Measurements from ENCODE around the gene DIP2C.

Gene DIP2C

GRCh38 chr10:420154-421121, 269.0 kb downstream of the DIP2C start:
- Histone ChIP-seq H3K27me3 (ENCODE audit: control insufficient read depth in 2 of 2, insufficient read depth in 2 of 2, low read length in 2 of 2) (no peaks in the 10 kb centered on the region), H3K4me3 (ENCODE audit: low read length in 2 of 2) (no peak overlapping the region), H3K36me3 (ENCODE audit: control insufficient read depth in 2 of 2, insufficient read depth in 2 of 2, low read length in 2 of 2) (peaks cover 6 to 8% of the 10 kb centered on the region in 2 donors), H3K9ac (ENCODE audit: low read depth in 1 of 2, low read length in 2 of 2) (no peak overlapping the region), H3K4me1 (ENCODE audit: control insufficient read depth in 2 of 2, insufficient read depth in 2 of 2, low read length in 2 of 2) (no peaks in the 10 kb centered on the region), H3K9me3 (ENCODE audit: control insufficient read depth in 2 of 2, low read length in 2 of 2) (no peaks in the 10 kb centered on the region), H3K27ac (ENCODE audit: low read depth in 2 of 2, low read length in 2 of 2) (no peak overlapping the region)

GRCh38 chr10:418894-419293, 270.6 kb downstream of the DIP2C start:
- H3K4me1 ChIP-seq (ENCODE audit: control insufficient read depth in 2 of 2, insufficient read depth in 2 of 2, low read length in 2 of 2): no peaks in the 10 kb centered on the region
- H3K27me3 ChIP-seq (ENCODE audit: control insufficient read depth in 2 of 2, insufficient read depth in 2 of 2, low read length in 2 of 2): no peaks in the 10 kb centered on the region
- H3K4me3 ChIP-seq (ENCODE audit: low read length in 2 of 2): no peak overlapping the region
- no peak overlapping the region for H3K9ac ChIP-seq (ENCODE audit: low read depth in 1 of 2, low read length in 2 of 2)
- H3K27ac ChIP-seq (ENCODE audit: low read depth in 2 of 2, low read length in 2 of 2): no peak overlapping the region
- H3K36me3 ChIP-seq (ENCODE audit: control insufficient read depth in 2 of 2, insufficient read depth in 2 of 2, low read length in 2 of 2): peaks cover 6 to 8% of the 10 kb centered on the region in 2 donors
- no peaks in the 10 kb centered on the region for H3K9me3 ChIP-seq (ENCODE audit: control insufficient read depth in 2 of 2, low read length in 2 of 2)

- H3K9ac ChIP-seq (ENCODE audit: low read depth in 1 of 2, low read length in 2 of 2): no peak overlapping the region
- H3K4me1 ChIP-seq (ENCODE audit: control insufficient read depth in 2 of 2, insufficient read depth in 2 of 2, low read length in 2 of 2): no peaks in the 10 kb centered on the region
- H3K27me3 ChIP-seq (ENCODE audit: control insufficient read depth in 2 of 2, insufficient read depth in 2 of 2, low read length in 2 of 2): no peaks in the 10 kb centered on the region
- no peak overlapping the region for H3K27ac ChIP-seq (ENCODE audit: low read depth in 2 of 2, low read length in 2 of 2)
- no peak overlapping the region for H3K4me3 ChIP-seq (ENCODE audit: low read length in 2 of 2)
- no peaks in the 10 kb centered on the region for H3K9me3 ChIP-seq (ENCODE audit: control insufficient read depth in 2 of 2, low read length in 2 of 2)
- H3K36me3 ChIP-seq (ENCODE audit: control insufficient read depth in 2 of 2, insufficient read depth in 2 of 2, low read length in 2 of 2): peaks cover 6 to 8% of the 10 kb centered on the region in 2 donors
Observed at GRCh38 chr10:418226-418625, 271.2 kb downstream of the DIP2C start.

GRCh38 chr10:416091-416515, 273.4 kb downstream of the DIP2C start:
- H3K27ac ChIP-seq (ENCODE audit: low read depth in 2 of 2, low read length in 2 of 2): no peak overlapping the region

GRCh38 chr10:413662-414071, 275.8 kb downstream of the DIP2C start:
- H3K4me3 ChIP-seq (ENCODE audit: low read length in 2 of 2): no peak overlapping the region
- H3K9me3 ChIP-seq (ENCODE audit: control insufficient read depth in 2 of 2, low read length in 2 of 2): no peaks in the 10 kb centered on the region
- no peak overlapping the region for H3K27ac ChIP-seq (ENCODE audit: low read depth in 2 of 2, low read length in 2 of 2)
- peaks cover 4 to 6% of the 10 kb centered on the region in 2 donors for H3K4me1 ChIP-seq (ENCODE audit: control insufficient read depth in 2 of 2, insufficient read depth in 2 of 2, low read length in 2 of 2)
- peaks cover 0 to 2% of the 10 kb centered on the region in 2 donors for H3K36me3 ChIP-seq (ENCODE audit: control insufficient read depth in 2 of 2, insufficient read depth in 2 of 2, low read length in 2 of 2)
- H3K9ac ChIP-seq (ENCODE audit: low read depth in 1 of 2, low read length in 2 of 2): no peak overlapping the region
- no peaks in the 10 kb centered on the region for H3K27me3 ChIP-seq (ENCODE audit: control insufficient read depth in 2 of 2, insufficient read depth in 2 of 2, low read length in 2 of 2)

More at GRCh38 chr10:416091-416515, 273.4 kb downstream of the DIP2C start:
- no peaks in the 10 kb centered on the region for H3K4me1 ChIP-seq (ENCODE audit: control insufficient read depth in 2 of 2, insufficient read depth in 2 of 2, low read length in 2 of 2)
- H3K36me3 ChIP-seq (ENCODE audit: control insufficient read depth in 2 of 2, insufficient read depth in 2 of 2, low read length in 2 of 2): peaks cover 6 to 8% of the 10 kb centered on the region in 2 donors
- no peaks in the 10 kb centered on the region for H3K9me3 ChIP-seq (ENCODE audit: control insufficient read depth in 2 of 2, low read length in 2 of 2)
- H3K27me3 ChIP-seq (ENCODE audit: control insufficient read depth in 2 of 2, insufficient read depth in 2 of 2, low read length in 2 of 2): no peaks in the 10 kb centered on the region
- no peak overlapping the region for H3K9ac ChIP-seq (ENCODE audit: low read depth in 1 of 2, low read length in 2 of 2)
- no peak overlapping the region for H3K4me3 ChIP-seq (ENCODE audit: low read length in 2 of 2)

- Histone ChIP-seq H3K27ac (ENCODE audit: low read depth in 2 of 2, low read length in 2 of 2) (no peak overlapping the region), H3K9me3 (ENCODE audit: control insufficient read depth in 2 of 2, low read length in 2 of 2) (no peaks in the 10 kb centered on the region), H3K36me3 (ENCODE audit: control insufficient read depth in 2 of 2, insufficient read depth in 2 of 2, low read length in 2 of 2) (peaks cover 0 to 4% of the 10 kb centered on the region in 2 donors), H3K9ac (ENCODE audit: low read depth in 1 of 2, low read length in 2 of 2) (no peak overlapping the region), H3K27me3 (ENCODE audit: control insufficient read depth in 2 of 2, insufficient read depth in 2 of 2, low read length in 2 of 2) (no peaks in the 10 kb centered on the region), H3K4me3 (ENCODE audit: low read length in 2 of 2) (no peak overlapping the region), H3K4me1 (ENCODE audit: control insufficient read depth in 2 of 2, insufficient read depth in 2 of 2, low read length in 2 of 2) (peaks cover 6% of the 10 kb centered on the region in 2 donors)
Observed at GRCh38 chr10:412109-412508, 277.4 kb downstream of the DIP2C start.

DNA sequence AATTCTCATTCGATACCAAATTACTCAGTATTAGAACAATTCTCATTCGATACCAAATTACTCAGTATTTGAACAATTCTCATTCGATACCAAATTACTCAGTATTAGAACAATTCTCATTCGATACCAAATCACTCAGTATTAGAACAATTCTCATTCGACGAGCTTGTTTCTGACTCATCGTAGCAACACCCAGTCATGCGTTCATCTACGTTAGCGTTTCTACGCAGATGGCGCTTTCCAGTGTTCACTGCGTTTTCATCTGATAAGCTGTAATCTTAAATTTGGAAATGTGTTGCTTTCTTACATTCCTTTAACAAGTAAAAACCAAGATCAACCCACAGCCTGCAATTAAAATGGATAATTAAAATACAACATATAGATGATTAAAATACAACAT, 277.9 kb downstream of the DIP2C start:
- H3K27me3 ChIP-seq (ENCODE audit: control insufficient read depth in 2 of 2, insufficient read depth in 2 of 2, low read length in 2 of 2): no peaks in the 10 kb centered on the region
- no peak overlapping the region for H3K9ac ChIP-seq (ENCODE audit: low read depth in 1 of 2, low read length in 2 of 2)
- H3K9me3 ChIP-seq (ENCODE audit: control insufficient read depth in 2 of 2, low read length in 2 of 2): no peaks in the 10 kb centered on the region
- no peak overlapping the region for H3K27ac ChIP-seq (ENCODE audit: low read depth in 2 of 2, low read length in 2 of 2)
- H3K4me3 ChIP-seq (ENCODE audit: low read length in 2 of 2): no peak overlapping the region
- H3K4me1 ChIP-seq (ENCODE audit: control insufficient read depth in 2 of 2, insufficient read depth in 2 of 2, low read length in 2 of 2): peaks cover 6% of the 10 kb centered on the region in 2 donors
- H3K36me3 ChIP-seq (ENCODE audit: control insufficient read depth in 2 of 2, insufficient read depth in 2 of 2, low read length in 2 of 2): peaks cover 0 to 4% of the 10 kb centered on the region in 2 donors

- no peaks in the 10 kb centered on the region for H3K27me3 ChIP-seq (ENCODE audit: control insufficient read depth in 2 of 2, insufficient read depth in 2 of 2, low read length in 2 of 2)
- H3K9ac ChIP-seq (ENCODE audit: low read depth in 1 of 2, low read length in 2 of 2): no peak overlapping the region
- H3K36me3 ChIP-seq (ENCODE audit: control insufficient read depth in 2 of 2, insufficient read depth in 2 of 2, low read length in 2 of 2): peaks cover 0 to 4% of the 10 kb centered on the region in 2 donors
- H3K4me1 ChIP-seq (ENCODE audit: control insufficient read depth in 2 of 2, insufficient read depth in 2 of 2, low read length in 2 of 2): peaks cover 6% of the 10 kb centered on the region in 2 donors
- H3K9me3 ChIP-seq (ENCODE audit: control insufficient read depth in 2 of 2, low read length in 2 of 2): no peaks in the 10 kb centered on the region
- H3K27ac ChIP-seq (ENCODE audit: low read depth in 2 of 2, low read length in 2 of 2): no peak overlapping the region
- H3K4me3 ChIP-seq (ENCODE audit: low read length in 2 of 2): no peak overlapping the region
Observed at GRCh38 chr10:409408-410040, 279.9 kb downstream of the DIP2C start.

- no peak overlapping the region for H3K27ac ChIP-seq (ENCODE audit: low read depth in 2 of 2, low read length in 2 of 2)
- H3K9me3 ChIP-seq (ENCODE audit: control insufficient read depth in 2 of 2, low read length in 2 of 2): no peaks in the 10 kb centered on the region
- peaks cover 6% of the 10 kb centered on the region in 2 donors for H3K4me1 ChIP-seq (ENCODE audit: control insufficient read depth in 2 of 2, insufficient read depth in 2 of 2, low read length in 2 of 2)
- H3K9ac ChIP-seq (ENCODE audit: low read depth in 1 of 2, low read length in 2 of 2): no peak overlapping the region
- H3K27me3 ChIP-seq (ENCODE audit: control insufficient read depth in 2 of 2, insufficient read depth in 2 of 2, low read length in 2 of 2): no peaks in the 10 kb centered on the region
- H3K36me3 ChIP-seq (ENCODE audit: control insufficient read depth in 2 of 2, insufficient read depth in 2 of 2, low read length in 2 of 2): peaks cover 0 to 4% of the 10 kb centered on the region in 2 donors
- no peak overlapping the region for H3K4me3 ChIP-seq (ENCODE audit: low read length in 2 of 2)
Observed at GRCh38 chr10:408236-408635, 281.2 kb downstream of the DIP2C start.

DNA sequence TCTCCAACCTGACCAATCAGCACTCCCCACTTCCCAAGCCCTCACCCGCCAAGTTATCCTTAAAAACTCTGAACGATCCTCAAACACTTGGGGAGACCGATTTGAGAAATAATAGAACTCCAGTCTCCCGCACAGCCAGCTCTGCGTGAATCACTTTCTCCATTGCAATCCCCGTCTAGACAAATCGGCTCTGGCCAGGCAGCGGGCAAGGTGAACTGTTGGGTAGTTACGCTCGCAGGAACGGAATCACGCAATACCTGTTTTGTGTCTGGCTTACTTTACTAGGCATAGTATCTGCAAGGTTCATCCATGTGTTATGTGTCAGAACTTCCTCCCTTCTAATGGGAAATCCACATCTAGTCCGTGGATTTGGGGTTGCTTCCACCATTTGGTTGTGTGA, 282.5 kb downstream of the DIP2C start:
- H3K36me3 ChIP-seq (ENCODE audit: control insufficient read depth in 2 of 2, insufficient read depth in 2 of 2, low read length in 2 of 2): peaks cover 0 to 4% of the 10 kb centered on the region in 2 donors
- no peak overlapping the region for H3K9ac ChIP-seq (ENCODE audit: low read depth in 1 of 2, low read length in 2 of 2)
- peaks cover 6% of the 10 kb centered on the region in 2 donors for H3K4me1 ChIP-seq (ENCODE audit: control insufficient read depth in 2 of 2, insufficient read depth in 2 of 2, low read length in 2 of 2)

More for the DNA sequence above, 282.5 kb downstream of the DIP2C start:
- no peaks in the 10 kb centered on the region for H3K9me3 ChIP-seq (ENCODE audit: control insufficient read depth in 2 of 2, low read length in 2 of 2)
- no peaks in the 10 kb centered on the region for H3K27me3 ChIP-seq (ENCODE audit: control insufficient read depth in 2 of 2, insufficient read depth in 2 of 2, low read length in 2 of 2)
- no peak overlapping the region for H3K4me3 ChIP-seq (ENCODE audit: low read length in 2 of 2)
- H3K27ac ChIP-seq (ENCODE audit: low read depth in 2 of 2, low read length in 2 of 2): no peak overlapping the region

Measured in mucosa of rectum (tissue), 2 donors.